Measurements from ENCODE around the gene EPHA2.

EPHA2 gene

GRCh38 chr1:16138772-16139221, 17.1 kb downstream of the EPHA2 start:
- in situ Hi-C loops (cut with HindIII; ENCODE audit: low sequenced_read_pairs): no loop called here

- in situ Hi-C loops (cut with HindIII; ENCODE audit: low sequenced_read_pairs): no loop called here
These were observed 17.9 kb downstream of the EPHA2 start for GRCh38 chr1:16137890-16138467.

- in situ Hi-C loops (cut with HindIII; ENCODE audit: low sequenced_read_pairs): no loop called here
These were observed 20.4 kb downstream of the EPHA2 start for GRCh38 chr1:16135501-16135900.

GRCh38 chr1:16134906-16135305, 21.0 kb downstream of the EPHA2 start:
- in situ Hi-C loops (cut with HindIII; ENCODE audit: low sequenced_read_pairs): no loop called here

GRCh38 chr1:16134066-16134801, 21.6 kb downstream of the EPHA2 start:
- in situ Hi-C loops (cut with HindIII; ENCODE audit: low sequenced_read_pairs): no loop called here

- in situ Hi-C loops (cut with HindIII; ENCODE audit: low sequenced_read_pairs): no loop called here
These were observed 22.6 kb downstream of the EPHA2 start for GRCh38 chr1:16133007-16133961.

- in situ Hi-C loops (cut with HindIII; ENCODE audit: low sequenced_read_pairs): no loop called here
These were observed 23.5 kb downstream of the EPHA2 start for GRCh38 chr1:16132325-16132785.

GRCh38 chr1:16131636-16132324, 24.1 kb downstream of the EPHA2 start:
- in situ Hi-C loops (cut with HindIII; ENCODE audit: low sequenced_read_pairs): no loop called here

GRCh38 chr1:16130827-16131226, 25.0 kb downstream of the EPHA2 start:
- in situ Hi-C loops (cut with HindIII; ENCODE audit: low sequenced_read_pairs): no loop called here

GRCh38 chr1:16129921-16130543, 25.8 kb downstream of the EPHA2 start:
- in situ Hi-C loops (cut with HindIII; ENCODE audit: low sequenced_read_pairs): no loop called here

GRCh38 chr1:16129316-16129715, 26.6 kb downstream of the EPHA2 start:
- in situ Hi-C loops (cut with HindIII; ENCODE audit: low sequenced_read_pairs): no loop called here

GRCh38 chr1:16128338-16128741, 27.5 kb downstream of the EPHA2 start:
- in situ Hi-C loops (cut with HindIII; ENCODE audit: low sequenced_read_pairs): no loop called here

- in situ Hi-C loops (cut with HindIII; ENCODE audit: low sequenced_read_pairs): no loop called here
These were observed 28.1 kb downstream of the EPHA2 start for GRCh38 chr1:16127676-16128337.

- in situ Hi-C loops (cut with HindIII; ENCODE audit: low sequenced_read_pairs): no loop called here
These were observed 28.9 kb downstream of the EPHA2 start for GRCh38 chr1:16126743-16127515.

- in situ Hi-C loops (cut with HindIII; ENCODE audit: low sequenced_read_pairs): no loop called here
These were observed 29.7 kb downstream of the EPHA2 start for GRCh38 chr1:16126160-16126559.

- in situ Hi-C loops (cut with HindIII; ENCODE audit: low sequenced_read_pairs): no loop called here
These were observed 30.4 kb downstream of the EPHA2 start for GRCh38 chr1:16125483-16125882.

- in situ Hi-C loops (cut with HindIII; ENCODE audit: low sequenced_read_pairs): no loop called here
These were observed 30.8 kb downstream of the EPHA2 start for GRCh38 chr1:16125088-16125470.

GRCh38 chr1:16124377-16125087, 31.3 kb downstream of the EPHA2 start:
- in situ Hi-C loops (cut with HindIII; ENCODE audit: low sequenced_read_pairs): no loop called here

All from DLD1 (cell line).